PC-3 (cell line): ENCODE data around the gene JPT1. TPM values are rescaled to one million over a fixed set of nuclear protein-coding genes. Genes with fewer than 3 reads are reported as not detected.

Source experiments
- ATAC-seq: fragments of 200-7000 bp; cut with Tn5 transposase; 2 replicates; pipeline ENCODE4 v1.9.1; 2020; ENCODE audit warnings: mild to moderate bottlenecking, moderate library complexity
- BruUV-seq: library from RNA; stranded (reverse); fragments of 400-500 nt; replicated peaks from 2 replicates; lab custom pipeline; 2021; lab: Mats Ljungman, UMichigan
- CTCF ChIA-PET: fragments of 300-600 bp; sonication (Branson Sonifier 250); formaldehyde crosslinking; loops from one replicate; lab custom pipeline; 2022; ENCODE audit warnings: antibody characterized with exemption; lab: Charles Lee
- POLR2A ChIA-PET: fragments of 300-600 bp; sonication (Branson Sonifier 250); formaldehyde crosslinking; loops from one replicate; lab custom pipeline; 2022; ENCODE audit warnings: antibody characterized with exemption; ENCODE audit not compliant: unreplicated experiment; lab: Charles Lee
- DNase-seq: peaks from one replicate; pipeline ENCODE4 v3.0.0-alpha.2; 2015
- H2AFZ ChIP-seq: fragments of 300-600 bp; sonication (generic); 2 replicates; pipeline ENCODE4 v1.6.0; 2016; ENCODE audit warnings: antibody characterized with exemption, low read length
- H3F3A ChIP-seq: fragments of 300-600 bp; sonication (generic); one replicate; pipeline ENCODE4 v1.6.0; 2017; ENCODE audit warnings: antibody characterized with exemption, low read length, control low read depth, mild to moderate bottlenecking; ENCODE audit not compliant: unreplicated experiment
- H3K27ac ChIP-seq: fragments of 300-600 bp; sonication (generic); 2 replicates; pipeline ENCODE4 v1.5.1; 2016; ENCODE audit warnings: mild to moderate bottlenecking, low read length
- H3K27me3 ChIP-seq: fragments of 300-600 bp; sonication (generic); 2 replicates; pipeline ENCODE4 v1.6.1; 2016; ENCODE audit warnings: low read length, mixed read lengths
- H3K36me3 ChIP-seq: fragments of 300-600 bp; sonication (generic); 2 replicates; pipeline ENCODE4 v1.6.1; 2016; ENCODE audit warnings: low read depth, mixed run types, low read length, mixed read lengths
- H3K4me1 ChIP-seq: fragments of 300-600 bp; sonication (generic); 2 replicates; pipeline ENCODE4 v1.5.1; 2016; ENCODE audit warnings: low read length; ENCODE audit not compliant: insufficient read depth
- H3K4me2 ChIP-seq: fragments of 300-600 bp; sonication (generic); 2 replicates; pipeline ENCODE4 v1.6.0; 2016; ENCODE audit warnings: low read length
- H3K4me3 ChIP-seq: fragments of 300-600 bp; sonication (generic); 2 replicates; pipeline ENCODE4 v1.5.1; 2016; ENCODE audit warnings: mild to moderate bottlenecking, low read length, mixed read lengths
- H3K79me2 ChIP-seq: fragments of 300-600 bp; sonication (generic); 2 replicates; pipeline ENCODE4 v1.6.1; 2017; ENCODE audit warnings: low read length, mixed read lengths
- H3K9ac ChIP-seq: fragments of 300-600 bp; sonication (generic); 2 replicates; pipeline ENCODE4 v1.6.0; 2016; ENCODE audit warnings: mild to moderate bottlenecking, low read length
- H3K9me2 ChIP-seq: fragments of 300-600 bp; sonication (generic); replicated peaks from 2 replicates; pipeline ENCODE4 v1.6.1; 2016; ENCODE audit warnings: mixed run types, low read length, mixed read lengths
- H3K9me3 ChIP-seq: fragments of 300-600 bp; sonication (generic); 2 replicates; pipeline ENCODE4 v1.6.1; 2016; ENCODE audit warnings: low read length, mixed read lengths
- H4K20me1 ChIP-seq: fragments of 300-600 bp; sonication (generic); 2 replicates; pipeline ENCODE4 v1.6.1; 2016; ENCODE audit warnings: low read length, mixed read lengths
- EZH2 ChIP-seq: fragments of 300-600 bp; sonication (generic); IDR thresholded peaks from one replicate; pipeline ENCODE4 v1.6.1; 2017; ENCODE audit warnings: antibody characterized with exemption, mild to moderate bottlenecking, low read length; ENCODE audit not compliant: unreplicated experiment
- EZH2phosphoT487 ChIP-seq: fragments of 300-600 bp; sonication (generic); IDR thresholded peaks from 2 replicates; pipeline ENCODE4 v1.6.1; 2018; ENCODE audit warnings: mild to moderate bottlenecking, antibody characterized with exemption, low read length, borderline replicate concordance
- intact Hi-C: fragments of 100-400 bp; cut with micrococcal nuclease; formaldehyde crosslinking; loops from 2 replicates; pipeline ENCODE4 v1.9.0; 2023
- total RNA-seq: library from RNA; depleted of rRNA; stranded (reverse); fragments of >200 nt; gene quantifications from 2 replicates; pipeline ENCODE4 v1.2.3, GENCODE V29; 2014
- TF ChIP-seq, protein P1 (sequence below): fragments of 300-600 bp; sonication (generic); conservative IDR thresholded peaks from 2 replicates; pipeline ENCODE4 v1.5.1; 2017; ENCODE audit warnings: antibody characterized with exemption, low read depth, mild to moderate bottlenecking, low read length

JPT1 gene
- total RNA-seq, 1 experiment from 2014 or later: 674 TPM

DNA sequence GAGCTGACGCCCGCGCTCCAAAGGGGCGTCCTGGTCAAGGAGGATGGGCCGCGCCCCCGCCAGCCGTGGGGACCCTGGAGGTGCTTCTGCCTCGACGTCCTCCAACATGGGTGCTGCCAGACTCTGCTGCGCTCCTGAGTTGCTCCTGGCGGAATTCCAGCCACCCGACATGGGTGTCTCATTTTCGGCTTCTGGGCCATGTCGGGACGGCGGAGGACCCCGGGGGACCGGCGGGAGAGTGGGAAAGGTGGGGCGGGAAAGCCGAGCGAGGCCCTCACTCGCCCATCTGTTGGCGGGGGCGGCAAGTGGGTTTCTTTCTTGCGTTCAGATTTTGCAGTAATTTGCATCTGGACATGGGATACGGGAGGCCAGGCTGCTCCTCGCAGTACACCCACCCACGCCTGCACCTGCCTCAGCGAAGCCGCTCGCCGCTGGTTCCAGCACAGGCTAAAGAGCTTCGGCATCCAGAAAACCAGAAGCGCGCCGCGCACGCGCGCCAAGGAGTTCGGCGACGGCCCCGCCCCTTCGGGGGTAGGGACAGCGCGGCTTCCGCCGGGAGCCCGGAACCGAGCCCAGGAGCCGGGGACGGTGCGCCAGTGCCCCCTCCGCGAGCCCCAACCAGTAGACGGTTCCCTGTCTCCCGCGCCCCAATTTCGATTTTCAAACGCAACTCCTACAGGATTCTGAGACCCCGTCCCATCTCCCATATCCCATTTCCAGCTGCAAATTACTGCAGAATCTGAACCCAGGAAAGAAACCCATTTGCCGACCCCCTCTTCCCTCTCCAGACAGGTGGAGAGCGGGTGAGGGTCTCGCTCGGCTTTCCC, 44.7 kb downstream of the JPT1 start, which contains the start of gene ARMC7:
TSS of gene ARMC7 (plus strand) at position 563 of the 827 bp plus-strand sequence. CDS start 320 bp downstream, outside the sequence.
- TSS peak; percentile 93 for BruUV-seq
- Histone ChIP-seq H3K27me3 (no peaks in the 10 kb centered on the region), H3K36me3 (no peaks in the 10 kb centered on the region), H3K9me3 (no peaks in the 10 kb centered on the region), H4K20me1 (no peaks in the 10 kb centered on the region), H3K79me2 (peaks cover 41% of the 10 kb centered on the region), H3K4me2 (peak within 1 kb of the TSS; percentile 91), H3K9me2 (no peaks in the 10 kb centered on the region), H3K4me1 (peaks cover 35% of the 10 kb centered on the region), H3K4me3 (peak within 1 kb of the TSS; percentile 97), H3K27ac (no peak within 1 kb of the TSS), H3K9ac (peak within 1 kb of the TSS; percentile 74), H3F3A (no peaks in the 10 kb centered on the region), H2AFZ (peak within 1 kb of the TSS; percentile 85)
- TF ChIP-seq EZH2phosphoT487: no peak
- TF ChIP-seq, protein P1, sequence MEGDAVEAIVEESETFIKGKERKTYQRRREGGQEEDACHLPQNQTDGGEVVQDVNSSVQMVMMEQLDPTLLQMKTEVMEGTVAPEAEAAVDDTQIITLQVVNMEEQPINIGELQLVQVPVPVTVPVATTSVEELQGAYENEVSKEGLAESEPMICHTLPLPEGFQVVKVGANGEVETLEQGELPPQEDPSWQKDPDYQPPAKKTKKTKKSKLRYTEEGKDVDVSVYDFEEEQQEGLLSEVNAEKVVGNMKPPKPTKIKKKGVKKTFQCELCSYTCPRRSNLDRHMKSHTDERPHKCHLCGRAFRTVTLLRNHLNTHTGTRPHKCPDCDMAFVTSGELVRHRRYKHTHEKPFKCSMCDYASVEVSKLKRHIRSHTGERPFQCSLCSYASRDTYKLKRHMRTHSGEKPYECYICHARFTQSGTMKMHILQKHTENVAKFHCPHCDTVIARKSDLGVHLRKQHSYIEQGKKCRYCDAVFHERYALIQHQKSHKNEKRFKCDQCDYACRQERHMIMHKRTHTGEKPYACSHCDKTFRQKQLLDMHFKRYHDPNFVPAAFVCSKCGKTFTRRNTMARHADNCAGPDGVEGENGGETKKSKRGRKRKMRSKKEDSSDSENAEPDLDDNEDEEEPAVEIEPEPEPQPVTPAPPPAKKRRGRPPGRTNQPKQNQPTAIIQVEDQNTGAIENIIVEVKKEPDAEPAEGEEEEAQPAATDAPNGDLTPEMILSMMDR: peak; percentile 19; the same call in 1 of the 2 replicates
- no peak for TF ChIP-seq EZH2
- CTCF ChIA-PET: interaction anchor here (0.6 to 1.0 kb wide), 4 partner anchors 40 to 287 kb away, joined by 3 to 7 read pairs (median 4); no protein-coding TSS in a partner anchor
- POLR2A ChIA-PET: interaction anchor here (0.6 kb wide), 4 partner anchors 13 to 122 kb away, joined by 3 to 6 read pairs (median 4); partner anchors contain the start of gene CDR2L
- DNase-seq: peak; percentile 96
- ATAC-seq: peak; percentile 63
- intact Hi-C loops: loop anchor here (1.0 to 10.0 kb wide), 2 partner anchors 39 to 305 kb away; no protein-coding TSS in a partner anchor

DNA sequence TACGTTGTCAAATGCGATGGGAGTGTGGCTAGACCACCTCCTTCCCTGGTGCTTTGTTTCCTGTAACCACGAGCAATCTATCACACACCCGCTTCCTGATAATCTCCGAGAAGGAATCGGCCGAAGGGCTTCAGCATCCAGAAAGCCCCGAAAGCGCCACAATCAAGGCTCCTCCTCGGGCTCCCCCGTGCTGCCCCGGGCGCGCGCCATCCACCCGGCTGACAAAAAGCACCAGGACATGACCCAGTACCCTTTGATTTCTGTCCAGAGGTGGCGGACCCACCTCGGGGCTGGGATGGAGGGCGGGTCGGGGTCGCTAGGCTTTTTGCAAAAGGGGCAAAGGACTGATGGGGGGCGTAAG, 45.3 kb downstream of the JPT1 start:
- ChIA-PET POLR2A (interaction anchor here (0.6 kb wide), 1 partner anchor 122 kb away, joined by 6 read pairs; the partner anchor contains the start of gene CDR2L), CTCF (interaction anchor here (0.6 to 1.0 kb wide), 3 partner anchors 39 to 92 kb away, joined by 3 to 7 read pairs (median 5); no protein-coding TSS in a partner anchor)
- DNase-seq: no peak
- no peaks in the 10 kb centered on the region for H3K36me3 ChIP-seq
- ATAC-seq: no peak
- no peaks in the 10 kb centered on the region for H3F3A ChIP-seq
- H3K27me3 ChIP-seq: no peaks in the 10 kb centered on the region
- H3K9ac ChIP-seq: peak overlapping the region; percentile 74
- H3K4me3 ChIP-seq: peak overlapping the region; percentile 97
- peaks cover 36% of the 10 kb centered on the region for H3K79me2 ChIP-seq
- BruUV-seq: no TSS peak
- H3K4me2 ChIP-seq: peak overlapping the region; percentile 91
- H4K20me1 ChIP-seq: no peaks in the 10 kb centered on the region
- no peak overlapping the region for H3K27ac ChIP-seq
- H3K9me2 ChIP-seq: no peaks in the 10 kb centered on the region
- peaks cover 29% of the 10 kb centered on the region for H3K4me1 ChIP-seq
- TF ChIP-seq, protein P1: no peak
- TF ChIP-seq EZH2phosphoT487 (no peak), EZH2 (no peak)
- H3K9me3 ChIP-seq: no peaks in the 10 kb centered on the region
- intact Hi-C loops: loop anchor here (1.0 kb wide), 1 partner anchor 39 kb away; no protein-coding TSS in a partner anchor
- peak overlapping the region; percentile 85; the same call in 1 of the 2 replicates for H2AFZ ChIP-seq
